Measurements from ENCODE around the gene KCNIP1. TPM values are rescaled to one million over a fixed set of nuclear protein-coding genes. Genes with fewer than 3 reads are reported as not detected.

KCNIP1 gene
- total RNA-seq, 2 donors from 2014 or later: 0.79 to 1.00 TPM

GRCh38 chr5:170631466-170632195 lies 127.8 kb downstream of the KCNIP1 start:
- intact Hi-C loops (cut with DNase I): loop anchor here in 1 of 2 donors (10.0 kb wide), 1 partner anchor 407 kb away; no protein-coding TSS in a partner anchor
- no peak for DNase-seq (ENCODE audit: low spot score)

- DNase-seq (ENCODE audit: low spot score): peak; percentile 70
- intact Hi-C loops (cut with DNase I): loop anchor here in 1 of 2 donors (10.0 kb wide), 1 partner anchor 408 kb away; no protein-coding TSS in a partner anchor
Measured at GRCh38 chr5:170632266-170632984, 128.6 kb downstream of the KCNIP1 start.

GRCh38 chr5:170632985-170633234 lies 129.1 kb downstream of the KCNIP1 start:
- intact Hi-C loops (cut with DNase I): loop anchor here in 1 of 2 donors (10.0 kb wide), 1 partner anchor 408 kb away; no protein-coding TSS in a partner anchor
- DNase-seq (ENCODE audit: low spot score): peak; percentile 91

GRCh38 chr5:170633235-170634081 lies 129.6 kb downstream of the KCNIP1 start:
- intact Hi-C loops (cut with DNase I): loop anchor here in 1 of 2 donors (10.0 kb wide), 1 partner anchor 409 kb away; no protein-coding TSS in a partner anchor
- no peak for DNase-seq (ENCODE audit: low spot score)

GRCh38 chr5:170634256-170634990 lies 130.6 kb downstream of the KCNIP1 start:
- intact Hi-C loops (cut with DNase I): loop anchor here in 1 of 2 donors (10.0 kb wide), 1 partner anchor 410 kb away; no protein-coding TSS in a partner anchor
- no peak for DNase-seq (ENCODE audit: low spot score)

- intact Hi-C loops (cut with DNase I): loop anchor here in 1 of 2 donors (10.0 kb wide), 1 partner anchor 411 kb away; no protein-coding TSS in a partner anchor
- DNase-seq (ENCODE audit: low spot score): peak; percentile 56
Measured at GRCh38 chr5:170635706-170636105, 131.9 kb downstream of the KCNIP1 start.

- DNase-seq (ENCODE audit: low spot score): peak; percentile 70
- intact Hi-C loops (cut with DNase I): loop anchor here in 1 of 2 donors (10.0 kb wide), 1 partner anchor 411 kb away; no protein-coding TSS in a partner anchor
Measured at GRCh38 chr5:170636206-170636605, 132.4 kb downstream of the KCNIP1 start.

- intact Hi-C loops (cut with DNase I): loop anchor here in 1 of 2 donors (10.0 kb wide), 1 partner anchor 412 kb away; no protein-coding TSS in a partner anchor
- DNase-seq (ENCODE audit: low spot score): no peak
Measured at GRCh38 chr5:170636801-170637477, 133.1 kb downstream of the KCNIP1 start.

- no peak for DNase-seq (ENCODE audit: low spot score)
Measured at GRCh38 chr5:170638051-170638450, 134.2 kb downstream of the KCNIP1 start.

GRCh38 chr5:170638454-170639220 lies 134.8 kb downstream of the KCNIP1 start:
- no peak for DNase-seq (ENCODE audit: low spot score)
- intact Hi-C loops (cut with DNase I): loop anchor here in 1 of 2 donors (10.0 kb wide), 1 partner anchor 414 kb away; no protein-coding TSS in a partner anchor

More at GRCh38 chr5:170638051-170638450, 134.2 kb downstream of the KCNIP1 start:
- intact Hi-C loops (cut with DNase I): loop anchor here in 1 of 2 donors (10.0 kb wide), 1 partner anchor 413 kb away; no protein-coding TSS in a partner anchor

GRCh38 chr5:170639221-170639925 lies 135.6 kb downstream of the KCNIP1 start:
- intact Hi-C loops (cut with DNase I): loop anchor here in 1 of 2 donors (10.0 kb wide), 1 partner anchor 415 kb away; no protein-coding TSS in a partner anchor
- no peak for DNase-seq (ENCODE audit: low spot score)

- intact Hi-C loops (cut with DNase I): no loop called here
- DNase-seq (ENCODE audit: low spot score): no peak
Measured at GRCh38 chr5:170640731-170641588, 137.1 kb downstream of the KCNIP1 start.

- DNase-seq (ENCODE audit: low spot score): no peak
- intact Hi-C loops (cut with DNase I): no loop called here
Measured at GRCh38 chr5:170641589-170642031, 137.8 kb downstream of the KCNIP1 start.

GRCh38 chr5:170642066-170642735 lies 138.4 kb downstream of the KCNIP1 start:
- DNase-seq (ENCODE audit: low spot score): no peak
- intact Hi-C loops (cut with DNase I): no loop called here

All from posterior vena cava (tissue), 2 donors.